ENCODE measurements around the gene GSX1. TPM values are rescaled to one million over a fixed set of nuclear protein-coding genes. Genes with fewer than 3 reads are reported as not detected.
A peak's percentile ranks its signal among the peaks of the same experiment; 100 is the strongest.
"Not testable (repeated sequence)": the region's sequence is repeated elsewhere in the genome, so short reads cannot be mapped to it uniquely, and the experiment has no call there.

The GSX1 gene
- total RNA-seq, result not detected

GRCh38 chr13:27792393-27793218, at the start of gene GSX1:
TSS of gene GSX1 (plus strand) at chr13:27792483. CDS start at chr13:27792691, 208 bp downstream.
- peak; percentile 7 for DNase-seq

DNA sequence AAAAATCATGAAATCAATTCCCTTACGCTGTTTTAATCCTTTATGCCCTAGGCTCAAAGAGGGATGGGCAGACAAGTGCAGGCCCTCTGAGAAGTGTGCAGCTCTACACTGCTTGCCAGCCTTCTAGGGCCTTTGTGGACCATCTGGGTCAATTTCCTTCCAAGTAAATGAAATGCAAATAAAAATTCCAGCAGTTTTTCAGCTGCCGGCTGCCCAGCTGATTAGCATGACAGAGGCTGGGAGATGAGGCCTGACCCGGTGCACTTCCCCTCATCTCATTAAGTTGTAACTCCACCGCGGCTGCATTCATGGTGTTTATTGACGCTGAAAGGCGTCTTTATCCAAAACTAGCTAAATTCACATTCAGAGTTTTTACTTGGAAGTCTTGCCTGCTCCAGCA, 47.5 kb upstream of the GSX1 start:
- DNase-seq, result no peak

DNA sequence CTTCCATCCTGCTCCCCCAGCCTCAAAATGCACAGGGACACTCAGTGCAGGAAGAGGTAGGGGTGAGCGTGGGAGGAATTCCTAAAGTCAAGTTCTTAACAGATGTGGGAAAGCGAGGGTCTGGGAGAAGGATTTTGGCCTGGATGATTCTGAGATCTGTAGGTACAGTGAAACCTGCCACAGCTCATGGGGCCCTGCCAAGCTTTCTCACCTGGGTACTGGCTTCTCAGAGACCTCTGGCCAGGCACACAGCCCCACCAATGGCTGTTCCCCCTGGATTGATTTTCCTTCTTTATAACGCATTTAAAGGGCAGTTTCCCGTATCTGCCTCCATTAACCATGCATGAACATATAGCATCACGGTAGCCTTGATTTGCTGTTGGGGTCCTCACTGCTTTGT, 47.0 kb upstream of the GSX1 start:
- DNase-seq, result no peak

GRCh38 chr13:27748143-27748542, 44.1 kb upstream of the GSX1 start:
- not testable (repeated sequence) for DNase-seq

DNA sequence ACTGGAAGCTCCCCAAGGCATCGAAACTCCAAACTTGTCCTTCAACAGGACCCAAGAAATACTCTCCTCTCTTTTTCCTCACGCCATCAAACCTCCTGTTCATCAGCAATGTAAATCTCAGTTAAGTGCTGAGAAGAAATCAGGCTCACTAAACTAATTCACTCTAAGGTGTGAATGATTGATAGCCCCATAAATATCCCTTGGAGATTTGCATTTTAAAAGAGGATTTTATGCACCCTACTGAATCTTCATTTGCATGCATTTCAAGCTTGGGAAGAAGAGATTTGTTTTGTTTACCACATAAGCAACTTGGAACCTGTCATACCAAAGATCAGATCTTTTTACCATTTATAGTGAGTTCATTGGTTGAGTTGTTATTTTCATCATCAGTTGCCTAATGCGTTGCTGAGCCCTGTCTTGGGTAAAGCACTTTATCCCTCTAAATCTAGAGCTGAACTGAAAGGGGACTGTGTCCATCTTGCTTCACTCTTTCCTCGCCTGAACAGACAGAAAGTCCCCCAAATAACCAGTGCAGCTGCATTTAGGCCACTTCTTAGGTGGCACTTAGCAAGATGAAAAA, 40.2 kb upstream of the GSX1 start:
- no peak for DNase-seq

DNA sequence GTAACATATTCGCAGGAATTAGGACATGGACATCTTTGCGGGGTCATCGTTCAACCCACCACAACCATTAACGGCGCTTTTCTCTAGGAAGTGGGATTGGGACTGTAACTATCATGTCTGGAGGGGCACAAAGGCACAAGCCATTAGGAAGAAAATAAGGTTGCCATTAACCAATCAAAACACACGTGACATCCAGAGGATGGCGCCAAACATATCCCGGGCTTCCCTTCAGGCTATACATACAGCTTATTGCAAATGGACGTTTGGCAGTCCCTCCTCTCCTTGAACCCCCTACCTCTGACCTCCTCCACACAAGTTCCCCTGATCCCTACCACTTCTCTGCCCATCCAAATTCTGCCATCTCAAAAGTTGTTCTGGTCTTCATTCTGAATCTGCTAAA, 26.6 kb upstream of the GSX1 start:
- DNase-seq, result no peak

- DNase-seq, result no peak
Observed at GRCh38 chr13:27770809-27771208, 21.5 kb upstream of the GSX1 start.

- DNase-seq, result no peak
Observed at GRCh38 chr13:27772651-27773425, 19.4 kb upstream of the GSX1 start.

DNA sequence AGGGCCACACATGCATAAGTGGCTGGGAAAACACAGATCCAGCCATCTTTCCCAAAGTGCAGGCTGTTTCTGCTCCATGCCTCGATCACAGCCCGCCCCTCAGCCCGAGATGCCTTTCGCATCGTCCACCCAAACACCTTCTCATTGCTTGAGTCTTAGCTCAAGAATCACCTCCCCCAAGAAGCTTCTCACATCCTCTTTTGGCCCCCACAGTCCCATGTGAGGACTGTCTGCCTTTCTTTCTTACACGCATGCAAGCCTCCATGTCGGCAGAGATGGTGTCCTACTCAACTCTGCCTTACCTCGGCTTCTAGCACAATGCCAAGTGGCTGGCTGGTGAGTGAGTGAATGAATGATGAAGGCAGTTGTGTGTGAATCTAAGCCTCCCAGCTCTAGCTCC, 18.1 kb upstream of the GSX1 start:
- no peak for DNase-seq

DNA sequence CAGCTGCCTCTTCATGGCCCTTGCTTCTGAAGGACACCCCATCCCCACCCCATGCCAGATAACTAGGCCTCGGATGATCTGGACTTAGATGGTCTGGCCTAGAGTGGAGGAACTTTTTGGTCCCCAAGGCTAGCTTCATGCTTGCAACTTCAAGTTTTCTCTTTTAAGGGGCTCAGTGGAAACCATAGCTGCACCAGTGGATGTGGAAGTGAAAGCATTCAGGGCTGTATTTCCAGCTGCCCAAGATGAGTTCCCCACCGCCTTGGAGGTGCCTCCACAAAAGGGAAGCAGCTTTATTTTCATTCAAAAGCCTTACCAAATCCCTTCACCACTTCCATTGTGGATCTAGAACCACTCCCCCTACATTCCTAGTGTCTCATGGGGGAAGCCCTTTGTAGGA, 17.6 kb upstream of the GSX1 start:
- DNase-seq, result no peak

DNA sequence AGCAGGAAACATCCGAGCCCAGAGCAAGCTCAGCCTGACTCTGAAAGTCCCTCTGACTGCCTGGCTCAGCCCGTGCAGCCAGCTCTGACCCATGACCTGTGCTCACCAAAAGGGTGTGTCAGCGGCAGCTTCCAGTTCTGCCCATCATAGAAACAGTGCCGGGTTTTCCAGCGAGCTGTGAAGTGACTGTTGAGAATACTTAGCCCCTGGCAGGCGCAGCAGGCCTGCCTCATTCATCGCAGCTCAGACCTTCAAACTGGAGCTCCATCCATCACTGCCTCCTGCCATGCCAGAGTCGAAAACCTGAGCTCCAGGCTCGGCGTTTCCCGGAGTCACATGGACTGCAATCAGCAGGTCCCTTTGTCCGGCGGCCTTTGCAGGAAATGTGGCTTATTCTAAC, 16.3 kb upstream of the GSX1 start:
- no peak for DNase-seq

DNA sequence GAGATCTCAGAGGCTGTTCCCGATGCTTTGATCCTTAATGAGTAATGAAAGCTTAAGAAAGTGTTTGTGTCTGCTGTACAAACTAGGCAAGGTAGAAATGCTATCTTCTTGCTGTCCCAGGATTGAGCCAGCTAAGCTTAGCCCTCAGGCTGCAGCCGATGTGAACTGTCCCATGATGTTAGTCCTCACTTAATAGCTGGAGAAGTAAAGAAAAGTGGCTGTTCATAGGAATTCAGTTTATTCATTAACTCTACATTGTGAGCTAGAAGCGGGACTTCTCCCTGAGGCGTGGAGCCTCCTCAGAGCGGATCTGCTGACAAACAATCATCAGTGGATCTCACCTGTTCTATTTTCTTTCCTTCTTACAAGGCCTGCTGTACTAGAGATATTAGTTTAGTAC, 10.1 kb upstream of the GSX1 start:
- DNase-seq, result no peak

- no peak for DNase-seq
Observed at GRCh38 chr13:27783111-27783510, 9.2 kb upstream of the GSX1 start.

DNA sequence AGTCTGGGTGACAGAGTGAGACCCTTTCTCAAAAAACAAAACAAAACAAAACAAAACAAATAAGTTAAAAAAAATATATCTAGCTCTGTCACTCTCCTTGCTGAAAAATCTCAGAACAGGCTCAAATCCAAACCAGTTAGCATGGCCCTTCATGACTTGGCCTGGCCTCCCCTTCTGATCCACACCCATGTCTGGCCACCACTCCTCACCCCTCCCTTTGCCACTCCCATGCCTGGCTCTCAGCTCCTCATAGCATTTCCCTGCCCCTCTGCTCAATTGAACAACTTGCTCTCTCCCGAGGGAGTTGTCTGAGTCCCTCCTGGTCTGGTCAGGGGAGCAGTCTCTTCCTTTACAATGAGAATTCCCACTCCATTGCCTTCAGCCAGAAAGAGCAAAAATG, 4.0 kb upstream of the GSX1 start:
- DNase-seq, result no peak

- no peak for DNase-seq
Observed at GRCh38 chr13:27789153-27789494, 3.2 kb upstream of the GSX1 start.

DNA sequence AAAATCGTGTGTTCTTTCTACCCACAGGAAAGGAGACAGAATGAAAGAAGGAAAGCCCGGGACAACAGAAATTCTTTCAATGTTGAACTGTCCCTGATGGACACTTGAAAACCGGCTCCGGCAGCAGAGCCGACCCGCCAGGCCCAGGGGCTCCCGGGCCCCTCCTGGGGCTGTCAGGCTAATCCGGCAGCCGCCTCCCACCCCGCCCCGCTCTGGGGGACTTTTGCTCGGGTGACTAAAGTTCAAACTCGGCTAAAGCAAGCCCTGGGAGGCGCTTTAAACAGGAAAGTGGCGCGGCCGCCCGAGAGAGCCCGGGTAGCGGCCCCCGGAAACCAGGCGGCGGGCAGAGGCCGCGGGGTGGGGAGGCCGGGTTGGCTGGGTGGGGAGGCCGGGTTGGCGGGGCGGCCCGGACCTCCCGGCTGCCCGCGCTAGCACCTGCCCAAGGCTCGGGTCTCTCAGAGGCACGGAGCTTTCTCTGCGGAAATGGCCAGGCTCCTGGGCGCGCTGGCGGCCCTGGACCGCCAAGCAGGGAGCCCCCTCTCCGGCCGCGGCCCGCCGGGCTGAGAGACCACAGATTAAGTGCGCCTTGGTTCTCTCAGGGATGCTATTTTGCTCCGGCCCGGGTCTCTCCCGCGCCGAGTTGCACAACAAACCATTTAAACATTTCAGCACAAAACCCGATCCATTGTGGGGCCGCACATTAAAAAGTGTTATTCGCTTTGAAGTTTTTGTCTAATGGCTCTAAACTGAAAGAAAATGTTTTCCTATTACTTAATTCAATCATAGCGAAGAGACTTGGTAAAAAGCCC, 2.6 kb upstream of the GSX1 start:
- DNase-seq, result no peak

DNA sequence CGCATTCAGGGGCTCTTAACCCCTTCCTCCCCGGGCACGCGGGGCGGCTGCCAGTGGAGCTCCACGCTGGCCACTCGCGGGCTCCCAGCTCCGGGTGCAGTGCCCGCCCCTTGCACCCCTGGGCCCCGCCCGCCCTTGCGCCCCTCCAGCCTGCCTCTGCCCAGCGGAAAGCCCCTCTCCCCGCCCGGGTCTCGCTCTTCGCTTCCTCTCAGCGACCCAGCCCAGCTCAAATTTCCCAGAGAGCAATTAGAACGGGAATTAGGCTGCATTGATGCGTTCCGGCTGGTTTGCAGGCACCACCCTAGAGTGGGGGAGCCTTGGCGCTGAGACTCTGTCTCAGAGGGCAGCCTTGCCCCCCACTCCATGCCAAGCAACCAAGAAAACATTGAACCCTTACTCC, 1.8 kb upstream of the GSX1 start:
- DNase-seq, result no peak

DNA sequence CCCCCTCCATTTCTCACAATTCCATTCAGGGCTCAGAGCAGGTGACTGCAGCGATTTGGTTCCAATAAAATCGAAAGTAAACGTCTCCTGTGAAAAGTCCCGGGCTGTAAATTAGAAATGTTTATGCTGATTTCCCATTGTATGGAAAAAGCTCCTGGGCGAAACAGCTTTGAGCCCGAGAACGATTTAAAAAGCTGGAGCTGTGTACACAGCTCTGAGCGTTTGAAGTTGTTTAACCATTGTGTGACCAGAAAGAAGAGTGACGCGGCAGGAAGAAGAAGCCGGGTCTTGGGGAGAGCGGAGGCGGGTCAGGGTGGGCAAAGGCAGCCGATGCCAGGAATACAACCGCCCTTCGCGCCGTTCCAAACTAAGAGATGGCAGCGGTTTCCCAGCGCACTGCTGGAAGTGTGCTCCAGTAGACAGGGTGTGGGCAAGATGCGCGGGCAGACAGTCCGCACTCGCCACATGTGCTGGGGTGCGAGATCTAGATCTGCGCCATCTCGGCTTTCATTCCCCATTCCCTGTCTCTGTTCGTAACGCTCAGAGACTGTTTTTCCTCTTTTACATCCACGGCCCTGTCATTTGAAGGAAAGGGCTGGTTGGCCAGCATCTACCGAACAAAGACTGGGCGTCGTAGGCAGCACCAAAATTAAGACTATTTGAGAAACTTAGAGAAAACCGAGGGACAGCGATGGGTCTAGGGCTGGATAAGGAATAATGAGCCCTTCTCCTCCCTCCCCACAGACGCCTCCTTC, 960 bp upstream of the GSX1 start:
- no peak for DNase-seq

DNA sequence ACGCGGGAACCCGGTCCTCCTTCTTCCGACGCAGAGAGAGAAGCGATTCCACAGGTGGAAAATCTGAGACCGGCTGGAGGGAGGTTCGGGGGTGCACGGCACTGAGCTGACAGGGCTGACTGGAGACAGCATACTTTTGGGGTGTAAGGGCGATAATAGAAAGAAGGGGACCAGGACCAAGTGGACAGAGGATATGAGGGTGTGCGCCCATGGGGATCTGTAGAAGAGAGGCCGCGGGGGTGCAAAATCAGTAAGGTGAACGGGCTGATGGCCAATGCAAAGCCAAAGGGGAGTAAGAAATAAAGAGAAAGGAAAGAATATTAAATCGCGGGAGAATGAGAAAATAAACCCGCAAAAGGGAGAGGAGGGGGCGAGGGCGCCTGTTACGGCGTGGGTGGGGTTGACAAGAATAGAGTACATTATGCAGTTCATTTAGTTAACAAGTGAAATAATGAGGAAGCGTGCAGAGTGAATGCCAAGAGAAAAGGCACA, 336 bp upstream of the GSX1 start:
- DNase-seq, result no peak

- no peak for DNase-seq
Observed at GRCh38 chr13:27793507-27794367, 1.5 kb downstream of the GSX1 start.

DNA sequence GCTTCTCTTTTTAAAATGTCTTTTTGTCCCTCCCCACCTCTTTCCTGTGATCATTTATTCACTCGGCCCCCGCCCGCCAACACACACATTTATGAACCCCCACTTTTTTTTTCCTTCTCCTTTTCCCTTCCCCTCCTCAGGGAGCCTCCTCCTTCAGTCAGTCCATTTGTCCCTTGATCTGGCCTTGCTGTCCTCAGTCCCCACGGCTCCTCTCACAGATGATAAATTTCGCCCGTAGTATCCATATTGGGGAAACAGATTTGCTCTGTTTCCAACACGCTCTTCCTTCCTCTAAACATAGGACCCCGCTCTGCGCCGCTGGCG, 2.0 kb downstream of the GSX1 start:
- no peak for DNase-seq
